ENCODE measurements around the gene OMA1.
A peak's percentile ranks its signal among the peaks of the same experiment; 100 is the strongest.
"Not testable (repeated sequence)": the region's sequence is repeated elsewhere in the genome, so short reads cannot be mapped to it uniquely, and the experiment has no call there.

Gene OMA1

GRCh38 chr1:58546520-58547308, at the start of gene OMA1:
Gene OMA1 (minus strand): TSS chr1:58546726. CDS start chr1:58539294, 7,432 bp downstream.
- peak; percentile 97 for DNase-seq

- no peak for DNase-seq
Measured at GRCh38 chr1:58594546-58594945, 48.0 kb upstream of the OMA1 start.

- peak; percentile 32 for DNase-seq
Measured at GRCh38 chr1:58592522-58593134, 46.1 kb upstream of the OMA1 start.

- DNase-seq = no peak
Measured at GRCh38 chr1:58591806-58592205, 45.3 kb upstream of the OMA1 start.

DNA sequence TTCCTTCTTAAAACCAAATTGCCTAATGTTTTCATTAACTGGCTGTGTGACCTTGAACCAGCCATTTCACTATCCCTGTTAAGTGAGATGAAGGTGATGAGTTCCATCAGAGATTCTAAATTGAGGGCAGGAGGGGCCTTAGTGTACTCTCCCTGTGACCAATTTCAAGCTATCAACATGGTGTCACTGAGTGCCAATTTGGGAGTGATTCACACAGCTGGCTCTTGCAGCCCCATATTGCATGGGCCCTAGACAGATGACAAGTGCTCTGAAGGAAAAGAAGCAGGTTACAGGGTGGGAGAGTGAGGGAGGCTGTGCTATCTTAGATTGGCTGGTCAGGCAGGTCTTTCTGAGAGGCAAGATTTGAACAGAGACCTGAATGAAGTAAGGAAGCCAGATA, 43.5 kb upstream of the OMA1 start:
- DNase-seq = no peak

DNA sequence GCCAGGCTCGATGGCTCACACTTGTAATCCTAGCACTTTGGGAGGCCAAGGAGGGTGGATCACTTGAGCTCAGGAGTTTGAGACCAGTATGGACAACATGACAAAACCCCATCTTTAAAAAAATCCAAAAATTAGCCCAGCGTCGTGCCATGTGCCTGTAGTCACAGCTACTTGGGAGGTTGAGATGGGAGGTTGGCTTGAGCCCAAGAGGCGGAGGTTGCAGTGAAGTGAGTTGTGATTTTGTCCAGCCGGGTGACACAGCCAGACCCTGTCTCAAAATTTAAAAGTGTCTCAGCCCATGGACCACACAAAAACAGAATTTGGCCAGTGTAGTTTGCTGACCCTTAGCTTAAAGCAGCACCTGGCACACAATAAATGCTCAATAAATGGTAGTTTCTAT, 41.9 kb upstream of the OMA1 start:
- DNase-seq = no peak

GRCh38 chr1:58587667-58588066, 41.1 kb upstream of the OMA1 start:
- DNase-seq = no peak

GRCh38 chr1:58586271-58586670, 39.7 kb upstream of the OMA1 start:
- no peak for DNase-seq

GRCh38 chr1:58585581-58586151, 39.1 kb upstream of the OMA1 start:
- no peak for DNase-seq

- DNase-seq = no peak
Measured at GRCh38 chr1:58585166-58585565, 38.6 kb upstream of the OMA1 start.

DNA sequence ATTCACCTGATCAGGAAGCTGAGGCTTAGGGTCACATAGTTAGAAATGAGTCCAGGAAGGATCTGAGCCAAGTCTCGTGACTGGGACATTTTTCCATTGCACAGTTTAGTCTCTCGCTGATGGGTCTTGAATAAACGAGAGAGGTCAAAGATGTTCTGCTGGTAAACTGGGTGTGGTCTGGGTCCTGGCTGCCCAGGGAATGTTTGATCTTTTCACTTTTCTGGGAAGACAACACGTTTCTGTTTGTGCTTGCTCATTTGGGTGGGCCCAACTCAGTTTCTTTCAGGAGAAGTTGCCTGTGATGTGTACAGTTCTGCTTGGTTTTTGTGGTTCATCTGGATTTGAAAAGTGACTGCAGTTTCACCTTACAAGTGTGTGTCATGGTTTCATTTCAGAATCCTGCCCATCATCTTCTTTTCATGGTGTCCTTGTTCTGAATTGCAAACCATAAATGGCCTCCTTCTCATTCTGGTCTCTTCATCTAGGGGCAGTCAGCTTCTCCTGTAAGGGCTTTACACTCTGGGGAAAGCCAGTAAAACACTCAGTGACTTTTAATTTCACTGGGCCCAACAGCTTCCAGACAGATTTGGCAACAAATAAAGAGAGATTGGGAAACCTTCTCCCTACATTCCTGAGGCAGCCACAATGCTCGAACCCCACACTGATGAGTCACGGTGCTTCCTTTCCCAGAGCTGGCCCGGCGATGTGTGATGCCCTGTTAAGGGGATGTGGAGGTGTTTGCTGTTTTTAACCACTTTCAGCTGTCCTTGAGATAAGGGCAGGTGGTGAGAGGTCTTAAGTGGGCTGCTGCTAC, 37.8 kb upstream of the OMA1 start:
- DNase-seq = no peak

GRCh38 chr1:58583496-58583895, 37.0 kb upstream of the OMA1 start:
- no peak for DNase-seq

- DNase-seq = not testable (repeated sequence)
Measured at GRCh38 chr1:58582143-58582542, 35.6 kb upstream of the OMA1 start.

DNA sequence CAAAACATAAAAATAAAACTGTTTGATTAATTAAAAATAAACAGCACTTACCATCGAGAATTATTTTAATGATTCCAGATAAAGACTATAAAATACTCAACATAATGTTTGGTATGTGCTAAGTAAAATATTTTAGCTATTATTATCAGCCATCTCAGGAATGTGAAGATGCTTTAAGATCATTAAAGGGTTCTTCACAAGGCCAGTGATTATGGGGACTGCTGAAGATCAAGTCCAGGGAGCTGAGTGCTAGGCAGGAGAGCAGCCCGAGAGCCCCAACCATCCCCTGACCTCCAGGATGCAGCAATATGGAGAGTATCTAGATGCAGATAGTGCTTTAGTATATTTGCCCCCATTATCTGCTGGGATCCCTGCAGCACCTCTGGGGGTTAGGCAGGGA, 35.1 kb upstream of the OMA1 start:
- DNase-seq = no peak

DNA sequence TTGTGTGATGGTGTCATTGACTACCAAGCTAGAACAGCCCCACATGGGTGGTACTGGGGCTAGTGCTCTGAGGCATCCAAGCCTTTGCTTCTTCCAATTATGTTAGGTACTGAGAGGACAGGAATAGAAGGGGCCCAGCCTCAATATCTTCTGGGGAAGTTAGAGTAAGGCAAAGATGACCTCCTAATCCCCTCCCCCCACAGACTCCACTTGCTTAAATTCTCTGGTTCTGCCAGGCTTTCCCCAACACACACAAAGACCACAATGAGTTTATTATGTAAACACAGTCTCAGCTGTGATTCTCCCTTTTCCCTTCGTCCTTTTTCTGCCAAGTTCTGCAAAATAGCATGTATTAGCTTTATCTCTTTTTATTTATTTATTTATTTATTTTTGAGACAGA, 33.7 kb upstream of the OMA1 start:
- DNase-seq = no peak

GRCh38 chr1:58577654-58578030, 31.1 kb upstream of the OMA1 start:
- no peak for DNase-seq

- no peak for DNase-seq
Measured at GRCh38 chr1:58576727-58577653, 30.5 kb upstream of the OMA1 start, which contains the start of gene TACSTD2. Gene TACSTD2 (minus strand): TSS chr1:58577252. CDS start chr1:58577156, 96 bp downstream.

DNA sequence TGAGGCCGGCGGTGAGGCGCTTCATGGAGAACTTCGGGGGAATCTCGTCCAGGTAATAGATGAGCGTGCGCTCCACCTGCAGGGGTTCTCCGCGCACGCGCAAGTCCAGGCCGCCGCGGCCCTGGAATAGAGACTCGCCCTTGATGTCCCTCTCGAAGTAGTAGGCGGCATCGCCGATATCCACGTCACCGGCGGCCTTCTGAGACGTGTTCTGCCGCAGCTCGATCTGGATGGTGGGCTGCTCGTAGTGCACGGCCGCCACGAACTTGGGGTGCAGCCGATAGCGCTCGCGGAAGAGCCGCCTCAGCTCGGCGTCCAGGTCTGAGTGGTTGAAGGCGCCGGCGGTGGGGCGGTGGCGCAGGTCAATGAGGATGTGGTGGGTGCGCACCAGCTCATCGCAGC, 29.8 kb upstream of the OMA1 start:
- DNase-seq = no peak

- DNase-seq = no peak
Measured at GRCh38 chr1:58575551-58576324, 29.2 kb upstream of the OMA1 start.

- DNase-seq = no peak
Measured at GRCh38 chr1:58574816-58575215, 28.3 kb upstream of the OMA1 start.

All from NCI-H1105 treated with DMSO at 0.1 percent for 48 hours (cell line).